Adrenal gland (tissue), 12 donors: ENCODE measurements around the gene RAP1GAP2. TPM values are rescaled to one million over a fixed set of nuclear protein-coding genes. Genes with fewer than 3 reads are reported as not detected.

Experiments used
- DNase-seq, 7 donors: peaks; one replicate each; pipeline ENCODE4 v3.0.0-alpha.2; 2019 to 2020
- H3K27ac ChIP-seq, 5 donors: fragments of 200-600 bp; sonication (generic) in 4 of 5; 1 replicate in 3 of 5; 2 replicates in 2 of 5; pipeline versions ENCODE4 v1.5.1 to v1.8.0; 2016 to 2020; ENCODE audit warnings: mild to moderate bottlenecking in 1 of 5
- H3K27me3 ChIP-seq: fragments of 200-600 bp; 2 replicates; pipeline ENCODE4 v1.8.0; 2021
- H3K36me3 ChIP-seq, 2 donors: fragments of 200-600 bp; replicated peaks in 1 of 2; 1 replicate in 1 of 2; 2 replicates in 1 of 2; pipeline versions ENCODE4 v1.5.1 to v1.8.0; 2018 to 2022
- H3K4me1 ChIP-seq, 2 donors: fragments of 200-600 bp; replicated peaks in 1 of 2; 1 replicate in 1 of 2; 2 replicates in 1 of 2; pipeline versions ENCODE4 v1.5.1 to v1.8.0; 2018 to 2021
- H3K4me3 ChIP-seq, 4 donors: fragments of 200-600 bp; sonication (generic) in 3 of 4; one replicate each; pipeline ENCODE4 v1.5.1; 2016 to 2018
- H3K9me3 ChIP-seq, 3 donors: fragments of 200-600 bp; sonication (generic) in 1 of 3; replicated peaks in 1 of 3; 1 replicate in 2 of 3; 2 replicates in 1 of 3; pipeline versions ENCODE4 v1.5.1 to v1.8.0; 2016 to 2021
- POLR2A ChIP-seq, 2 donors: fragments of 450-650 bp; IDR thresholded peaks; one replicate each; pipeline ENCODE4 v1.6.1; 2017; ENCODE audit warnings: antibody characterized with exemption in 2 of 2, mild to moderate bottlenecking in 2 of 2, moderate library complexity in 1 of 2
- WGBS, 4 donors: extraction: QIAGEN DNeasy Blood & Tissue Kit in 2 of 4; methylation state at CpG; one replicate each; pipeline versions ENCODE4 v1.1.5 to v1.1.7; 2013 to 2017; 5-methylcytosine and 5-hydroxymethylcytosine counted together
- intact Hi-C, 2 donors: fragments of 100-400 bp; cut with DNase I; formaldehyde crosslinking; loops; one replicate each; pipeline versions ENCODE4 v1.14.1 to v1.15.0; 2022 to 2023
- polyA plus RNA-seq, 3 donors: library from polyadenylated mRNA; stranded (reverse); fragments of 200-250 nt in 2 of 3; fragments of 350-450 nt in 1 of 3; fragmentation: Illumina TruSeq in 1 of 3; extraction: RNeasy Lipid Tissue Mini Kit (QIAGEN cat#74804) in 1 of 3; gene quantifications; one replicate each; pipeline ENCODE4 v1.2.3, GENCODE V29; 2013 to 2014
- total RNA-seq, 9 donors: library from RNA; depleted of rRNA in 4 of 9; stranded (reverse); fragments of >200 nt in 4 of 9; fragments of 120-200 nt in 1 of 9; fragmentation: NEBNext Ultra II Directional in 1 of 9; extraction: Animal tissue kit (Norgen Biotek cat#: 25700) in 1 of 9; gene quantifications; one replicate each; pipeline versions ENCODE4 v1.1.0 to v1.2.4, GENCODE V29; 2013 to 2023
- TF ChIP-seq, protein P1 (sequence below), 6 experiments: fragments of 450-650 bp in 4 of 6; fragments of 200-600 bp in 2 of 6; sonication (generic) in 1 of 6; IDR thresholded peaks; 1 replicate in 5 of 6; 2 replicates in 1 of 6; pipeline versions ENCODE4 v1.5.1 to v1.8.0; 2016 to 2021; ENCODE audit warnings: antibody characterized with exemption in 6 of 6, mild to moderate bottlenecking in 2 of 6, moderate library complexity in 1 of 6
- donor health status: healthy with polysubstance abuse.
- donor health status: Bipolar disorder and iron deficiency.
- donor health status: DM: yes; HTN: yes; CAD: no.
- donor health status: DM: no; HTN: no; CAD: no.
- donor health status: DM: no; HTN: no; CAD: no.
- donor health status: DM: yes; HTN: yes; CAD: no.

Gene RAP1GAP2
- total and polyA plus RNA-seq, 12 donors: 4.2 to 20.4 (median 6.9) TPM

DNA sequence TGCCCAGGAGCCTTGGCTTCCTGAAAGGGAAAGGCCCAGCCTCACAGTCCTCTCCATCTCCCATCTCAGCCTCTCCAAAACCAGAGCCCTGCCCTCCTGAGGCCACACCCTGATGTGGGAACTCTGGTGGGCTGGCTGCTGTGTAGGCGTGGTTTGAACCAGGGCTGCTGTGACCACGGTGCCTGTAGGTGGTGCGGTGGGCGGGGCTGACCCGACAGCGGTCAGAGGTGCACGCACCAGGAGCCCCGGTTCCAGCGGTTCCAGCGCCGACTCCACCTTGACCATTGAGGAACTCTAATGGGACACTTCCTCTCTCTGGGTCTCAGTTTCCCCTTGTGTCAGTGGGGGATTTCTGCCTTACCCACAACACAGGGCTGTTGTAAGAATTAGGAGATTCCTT, 2.4 kb downstream of the RAP1GAP2 start:
- Histone ChIP-seq H3K9me3 (no peaks in the 10 kb centered on the region), H3K4me3 (no peak overlapping the region), H3K36me3 (no peaks in the 10 kb centered on the region), H3K4me1 (peaks cover 3 to 8% of the 10 kb centered on the region in 2 donors), H3K27me3 (no peaks in the 10 kb centered on the region), H3K27ac (no peak overlapping the region)
- no peak for TF ChIP-seq POLR2A (IDR thresholded peaks at IDR 0.05)
- TF ChIP-seq, protein P1, sequence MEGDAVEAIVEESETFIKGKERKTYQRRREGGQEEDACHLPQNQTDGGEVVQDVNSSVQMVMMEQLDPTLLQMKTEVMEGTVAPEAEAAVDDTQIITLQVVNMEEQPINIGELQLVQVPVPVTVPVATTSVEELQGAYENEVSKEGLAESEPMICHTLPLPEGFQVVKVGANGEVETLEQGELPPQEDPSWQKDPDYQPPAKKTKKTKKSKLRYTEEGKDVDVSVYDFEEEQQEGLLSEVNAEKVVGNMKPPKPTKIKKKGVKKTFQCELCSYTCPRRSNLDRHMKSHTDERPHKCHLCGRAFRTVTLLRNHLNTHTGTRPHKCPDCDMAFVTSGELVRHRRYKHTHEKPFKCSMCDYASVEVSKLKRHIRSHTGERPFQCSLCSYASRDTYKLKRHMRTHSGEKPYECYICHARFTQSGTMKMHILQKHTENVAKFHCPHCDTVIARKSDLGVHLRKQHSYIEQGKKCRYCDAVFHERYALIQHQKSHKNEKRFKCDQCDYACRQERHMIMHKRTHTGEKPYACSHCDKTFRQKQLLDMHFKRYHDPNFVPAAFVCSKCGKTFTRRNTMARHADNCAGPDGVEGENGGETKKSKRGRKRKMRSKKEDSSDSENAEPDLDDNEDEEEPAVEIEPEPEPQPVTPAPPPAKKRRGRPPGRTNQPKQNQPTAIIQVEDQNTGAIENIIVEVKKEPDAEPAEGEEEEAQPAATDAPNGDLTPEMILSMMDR (IDR thresholded peaks at IDR 0.05): no peak
- no peak for DNase-seq
- WGBS, 4 donors: 35 to 72% (median 71%) methylated on average over 3 to 11 of the region's 11 CpGs
- intact Hi-C loops: no loop called here

DNA sequence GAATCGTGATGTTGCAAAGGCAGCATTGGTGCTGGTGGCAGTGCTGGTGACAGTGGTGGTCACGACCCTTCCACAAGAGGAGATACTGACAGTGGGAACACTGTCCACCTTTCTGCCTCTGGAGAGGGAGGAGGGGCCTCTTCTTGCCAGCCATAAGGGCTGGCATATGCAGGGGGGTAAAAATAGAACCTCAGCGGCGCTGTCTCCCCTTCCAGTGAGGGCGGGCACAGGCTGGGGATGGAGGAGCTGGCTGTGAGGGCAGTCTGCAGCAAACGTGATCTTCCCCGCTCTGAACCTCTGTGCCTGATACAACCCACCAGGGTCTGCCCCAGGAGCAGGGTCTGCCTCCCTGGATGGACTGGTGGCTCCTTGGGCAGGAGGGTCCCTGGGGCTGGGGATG, 3.4 kb downstream of the RAP1GAP2 start:
- Histone ChIP-seq H3K4me3 (no peak overlapping the region), H3K27ac (peak overlapping the region in 1 of 5 donors; percentile 70), H3K9me3 (no peaks in the 10 kb centered on the region), H3K27me3 (no peaks in the 10 kb centered on the region), H3K36me3 (no peaks in the 10 kb centered on the region), H3K4me1 (peaks cover 7 to 8% of the 10 kb centered on the region in 2 donors)
- DNase-seq: no peak
- intact Hi-C loops: no loop called here
- 86 to 93% (median 90%) methylated on average over 2 to 7 of the region's 7 CpGs for WGBS, 4 donors
- no peak for TF ChIP-seq POLR2A (IDR thresholded peaks at IDR 0.05)
- TF ChIP-seq, protein P1 (IDR thresholded peaks at IDR 0.05): no peak

DNA sequence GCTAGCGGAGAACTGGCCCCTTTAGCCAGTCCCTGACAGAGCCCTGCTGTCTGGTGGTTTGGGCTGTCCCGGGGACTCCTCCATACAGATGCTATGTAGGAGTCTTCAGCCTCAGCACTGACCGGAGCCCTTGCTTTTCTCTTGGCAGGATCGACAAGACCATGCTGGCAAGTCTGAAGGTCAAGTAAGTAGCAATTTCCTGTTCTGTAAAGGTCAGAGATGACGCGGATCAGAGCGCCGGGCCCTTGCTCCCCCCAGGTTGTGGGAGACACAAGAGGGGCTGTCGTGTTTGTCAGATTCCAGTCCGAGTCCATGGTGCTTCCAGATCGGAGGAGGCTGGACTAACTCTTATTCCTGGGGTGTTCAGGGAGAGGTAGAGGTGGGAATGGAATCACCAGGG, 4.1 kb downstream of the RAP1GAP2 start:
- intact Hi-C loops: no loop called here
- 36 to 44% (median 41%) methylated on average over 7 to 11 of the region's 11 CpGs for WGBS, 4 donors
- peak; percentile 47 to 82 (median 72) for DNase-seq

DNA sequence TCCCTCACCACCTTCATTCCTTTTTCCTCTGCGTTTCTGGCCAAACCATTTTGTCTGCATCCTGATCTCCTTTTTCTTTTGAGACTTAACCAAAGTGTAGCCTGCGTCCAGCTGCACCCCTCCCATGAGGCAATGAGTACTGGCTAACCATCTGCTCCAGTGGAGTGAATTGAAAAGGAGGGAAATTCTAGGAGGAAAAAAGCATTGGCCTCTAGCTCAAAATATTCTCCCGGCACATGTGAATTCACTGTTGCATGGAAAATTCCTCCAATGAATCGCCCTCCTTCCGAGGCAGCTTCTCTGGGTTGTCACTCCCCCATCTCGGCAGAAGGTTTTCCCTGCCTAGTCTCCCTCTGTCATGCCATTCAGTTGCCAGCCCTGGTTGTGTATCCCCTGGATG, 5.6 kb downstream of the RAP1GAP2 start:
- DNase-seq: no peak
- WGBS, 4 donors: 38 to 48% (median 45%) methylated on average over 6 of the region's 6 CpGs
- H3K27me3 ChIP-seq: no peaks in the 10 kb centered on the region
- H3K9me3 ChIP-seq: no peaks in the 10 kb centered on the region
- no peaks in the 10 kb centered on the region for H3K36me3 ChIP-seq
- intact Hi-C loops: no loop called here
- H3K4me1 ChIP-seq: peaks cover 7 to 8% of the 10 kb centered on the region in 2 donors
- no peak overlapping the region for H3K4me3 ChIP-seq
- peak overlapping the region in 2 of 5 donors; percentile 34 to 40 for H3K27ac ChIP-seq
- TF ChIP-seq, protein P1 (IDR thresholded peaks at IDR 0.05): no peak
- no peak for TF ChIP-seq POLR2A (IDR thresholded peaks at IDR 0.05)

More for the DNA sequence above, 4.1 kb downstream of the RAP1GAP2 start:
- Histone ChIP-seq H3K4me3 (no peak overlapping the region), H3K4me1 (peaks cover 7 to 8% of the 10 kb centered on the region in 2 donors), H3K36me3 (no peaks in the 10 kb centered on the region), H3K27me3 (no peaks in the 10 kb centered on the region), H3K9me3 (no peaks in the 10 kb centered on the region), H3K27ac (peak overlapping the region in 3 of 5 donors; percentile 37 to 70 (median 56))
- no peak for TF ChIP-seq POLR2A (IDR thresholded peaks at IDR 0.05)
- TF ChIP-seq, protein P1 (IDR thresholded peaks at IDR 0.05): no peak
